HepG2 (cell line): ENCODE measurements around the gene RHOG. TPM values are rescaled to one million over a fixed set of nuclear protein-coding genes. Genes with fewer than 3 reads are reported as not detected.
A peak's percentile ranks its signal among the peaks of the same experiment; 100 is the strongest.

Experiments
- BRCA1 ChIP-seq: sonication (generic); formaldehyde crosslinking; IDR thresholded peaks from 2 replicates; pipeline ENCODE4 v1.4.0; 2020; ENCODE audit warnings: missing genetic modification reagents
- GATAD1 ChIP-seq: IDR thresholded peaks from 2 replicates; pipeline ENCODE4 v1.6.1; 2016; ENCODE audit warnings: missing genetic modification reagents, missing compliant biosample characterization
- MBD4 ChIP-seq: IDR thresholded peaks from 2 replicates; pipeline ENCODE4 v1.6.1; 2012; ENCODE audit warnings: low read length, inconsistent platforms, borderline replicate concordance
- NR2F6 ChIP-seq, 2 experiments: IDR thresholded peaks; 2 replicates each; pipeline ENCODE4 v1.6.1; 2016; ENCODE audit warnings: antibody characterized with exemption in 1 of 2, mild to moderate bottlenecking in 1 of 2
- POLR2AphosphoS5 ChIP-seq: IDR thresholded peaks from 2 replicates; pipeline ENCODE4 v1.6.1; 2012; ENCODE audit warnings: low read depth, low read length
- RNF2 ChIP-seq: fragments of 450-650 bp; conservative IDR thresholded peaks from 2 replicates; pipeline ENCODE4 v1.6.1; 2016; ENCODE audit warnings: low read depth
- SP140L ChIP-seq: sonication (generic); formaldehyde crosslinking; IDR thresholded peaks from 2 replicates; pipeline ENCODE4 v1.4.0; 2020; ENCODE audit warnings: missing genetic modification reagents, borderline replicate concordance
- TBL1XR1 ChIP-seq: fragments of 150-350 bp; IDR thresholded peaks from 2 replicates; pipeline ENCODE4 v1.6.1; 2014; ENCODE audit warnings: borderline replicate concordance, low read length; ENCODE audit not compliant: partially characterized antibody
- TFDP2 ChIP-seq: sonication (generic); formaldehyde crosslinking; IDR thresholded peaks from 2 replicates; pipeline ENCODE4 v1.4.0; 2020; ENCODE audit warnings: missing genetic modification reagents
- ZBTB21 ChIP-seq: sonication (generic); formaldehyde crosslinking; IDR thresholded peaks from 2 replicates; pipeline ENCODE4 v1.4.0; 2020; ENCODE audit warnings: missing genetic modification reagents
- ZBTB43 ChIP-seq: sonication (generic); formaldehyde crosslinking; conservative IDR thresholded peaks from 2 replicates; pipeline ENCODE4 v1.4.0; 2020; ENCODE audit warnings: missing genetic modification reagents
- ZFP36L2 ChIP-seq: sonication (generic); formaldehyde crosslinking; IDR thresholded peaks from 2 replicates; pipeline ENCODE4 v1.4.0; 2020; ENCODE audit warnings: missing genetic modification reagents
- ZMAT3 ChIP-seq: sonication (generic); formaldehyde crosslinking; conservative IDR thresholded peaks from 2 replicates; pipeline ENCODE4 v1.7.0; 2021; ENCODE audit warnings: missing genetic modification reagents
- ZNF263 ChIP-seq: sonication (generic); formaldehyde crosslinking; IDR thresholded peaks from 2 replicates; pipeline ENCODE4 v1.4.0; 2020; ENCODE audit warnings: missing genetic modification reagents
- ZNF510 ChIP-seq: sonication (generic); formaldehyde crosslinking; IDR thresholded peaks from 2 replicates; pipeline ENCODE4 v1.4.0; 2020; ENCODE audit warnings: low read depth, mild to moderate bottlenecking, missing genetic modification reagents
- ZNF530 ChIP-seq: sonication (generic); formaldehyde crosslinking; IDR thresholded peaks from 2 replicates; pipeline ENCODE4 v1.5.0; 2020; ENCODE audit warnings: low read depth, mild to moderate bottlenecking, missing genetic modification reagents
- ZNF598 ChIP-seq: sonication (generic); formaldehyde crosslinking; IDR thresholded peaks from 2 replicates; pipeline ENCODE4 v1.5.1; 2020; ENCODE audit warnings: mild to moderate bottlenecking, missing genetic modification reagents, borderline replicate concordance
- ZNF709 ChIP-seq: sonication (generic); formaldehyde crosslinking; IDR thresholded peaks from 2 replicates; pipeline ENCODE4 v1.5.0; 2020; ENCODE audit warnings: mild to moderate bottlenecking, missing genetic modification reagents
- ZNF879 ChIP-seq: sonication (generic); formaldehyde crosslinking; IDR thresholded peaks from 2 replicates; pipeline ENCODE4 v1.8.1; 2023; ENCODE audit warnings: missing genetic modification reagents
- polyA plus RNA-seq, 8 experiments: library from polyadenylated mRNA; depleted of rRNA in 3 of 8; stranded (reverse) in 7 of 8; unstranded in 1 of 8; fragments of >200 nt; fragmentation: Illumina TruSeq in 4 of 8; extraction: Trizol in 4 of 8; gene quantifications; 2 replicates each; pipeline versions ENCODE4 v1.2.1 to v1.2.3, GENCODE V29; 2011 to 2016; ENCODE audit warnings: low read depth in 4 of 8, missing spikeins in 1 of 8, mixed read lengths in 1 of 8; ENCODE audit not compliant: insufficient read depth in 1 of 8
- total RNA-seq, 5 experiments: library from RNA; depleted of rRNA; stranded (reverse); fragments of >200 nt; fragmentation: Illumina TruSeq; extraction: Trizol; gene quantifications; 2 replicates each; pipeline ENCODE4 v1.2.3, GENCODE V29; 2016; ENCODE audit warnings: low read depth in 1 of 5
- TF ChIP-seq, protein P1 (sequence below): sonication (generic); formaldehyde crosslinking; IDR thresholded peaks from 2 replicates; pipeline ENCODE4 v1.5.0; 2020; ENCODE audit warnings: missing genetic modification reagents
- TF ChIP-seq, protein P2 (sequence below): sonication (generic); formaldehyde crosslinking; IDR thresholded peaks from 2 replicates; pipeline ENCODE4 v1.4.0; 2020; ENCODE audit warnings: missing genetic modification reagents
- TF ChIP-seq, protein P3 (sequence below): sonication (generic); formaldehyde crosslinking; IDR thresholded peaks from 2 replicates; pipeline ENCODE4 v1.8.0; 2022; ENCODE audit warnings: missing genetic modification reagents, mild to moderate bottlenecking, moderate library complexity, borderline replicate concordance

Gene RHOG
- total and polyA plus RNA-seq, 2 of the 13 experiments (the other 11 are each of a cell fraction or from before 2014, with no cell fraction given), result 7.7 to 23.4 TPM

GRCh38 chr11:3854977-3855807 is 14.4 kb upstream of the RHOG start, which contains the start of gene STIM1 (continued):
- no peak for TF ChIP-seq RNF2
- TF ChIP-seq GATAD1, result peak; percentile 53; the same call in 1 of the 2 replicates
- TF ChIP-seq ZNF263, result peak; percentile 51; the same call in 1 of the 2 replicates
- peak; percentile 94 for TF ChIP-seq TFDP2 (CRISPR knock-in tag)
- TF ChIP-seq ZNF709 (CRISPR knock-in tag), result no peak
- 0 out of 2 replicates have a peak, but pooled peaks have one; percentile 3 for TF ChIP-seq ZNF510 (CRISPR knock-in tag)
- TF ChIP-seq ZNF879, result no peak
- no peak for TF ChIP-seq MBD4
- TF ChIP-seq NR2F6 (IDR thresholded peaks at IDR 0.05), result no peak
- 0 out of 2 replicates have a peak, but pooled peaks have one; percentile 6 for TF ChIP-seq NR2F6 (CRISPR knock-in tag; IDR thresholded peaks at IDR 0.05)
- no peak for TF ChIP-seq ZFP36L2 (CRISPR knock-in tag)
- TF ChIP-seq SP140L (CRISPR knock-in tag), result peak; percentile 32; the same call in 1 of the 2 replicates
- TF ChIP-seq ZNF530, result no peak
- no peak; the same call in 1 of the 2 replicates for TF ChIP-seq ZBTB21 (CRISPR knock-in tag)
- 0 out of 2 replicates have a peak, but pooled peaks have one; percentile 20 for TF ChIP-seq ZMAT3
- TF ChIP-seq, protein P1, sequence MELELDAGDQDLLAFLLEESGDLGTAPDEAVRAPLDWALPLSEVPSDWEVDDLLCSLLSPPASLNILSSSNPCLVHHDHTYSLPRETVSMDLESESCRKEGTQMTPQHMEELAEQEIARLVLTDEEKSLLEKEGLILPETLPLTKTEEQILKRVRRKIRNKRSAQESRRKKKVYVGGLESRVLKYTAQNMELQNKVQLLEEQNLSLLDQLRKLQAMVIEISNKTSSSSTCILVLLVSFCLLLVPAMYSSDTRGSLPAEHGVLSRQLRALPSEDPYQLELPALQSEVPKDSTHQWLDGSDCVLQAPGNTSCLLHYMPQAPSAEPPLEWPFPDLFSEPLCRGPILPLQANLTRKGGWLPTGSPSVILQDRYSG (CRISPR knock-in tag), result peak; percentile 85; the same call in 1 of the 2 replicates
- no peak for TF ChIP-seq TBL1XR1
- TF ChIP-seq ZBTB43, result no peak
- TF ChIP-seq BRCA1 (CRISPR knock-in tag), result 0 out of 2 replicates have a peak, but pooled peaks have one; percentile 66
- no peak for TF ChIP-seq ZNF598 (CRISPR knock-in tag)
- peak; percentile 26; the same call in 1 of the 2 replicates for TF ChIP-seq POLR2AphosphoS5
- TF ChIP-seq, protein P2, sequence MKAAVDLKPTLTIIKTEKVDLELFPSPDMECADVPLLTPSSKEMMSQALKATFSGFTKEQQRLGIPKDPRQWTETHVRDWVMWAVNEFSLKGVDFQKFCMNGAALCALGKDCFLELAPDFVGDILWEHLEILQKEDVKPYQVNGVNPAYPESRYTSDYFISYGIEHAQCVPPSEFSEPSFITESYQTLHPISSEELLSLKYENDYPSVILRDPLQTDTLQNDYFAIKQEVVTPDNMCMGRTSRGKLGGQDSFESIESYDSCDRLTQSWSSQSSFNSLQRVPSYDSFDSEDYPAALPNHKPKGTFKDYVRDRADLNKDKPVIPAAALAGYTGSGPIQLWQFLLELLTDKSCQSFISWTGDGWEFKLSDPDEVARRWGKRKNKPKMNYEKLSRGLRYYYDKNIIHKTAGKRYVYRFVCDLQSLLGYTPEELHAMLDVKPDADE, result 0 out of 2 replicates have a peak, but pooled peaks have one; percentile 57
- TF ChIP-seq, protein P3, sequence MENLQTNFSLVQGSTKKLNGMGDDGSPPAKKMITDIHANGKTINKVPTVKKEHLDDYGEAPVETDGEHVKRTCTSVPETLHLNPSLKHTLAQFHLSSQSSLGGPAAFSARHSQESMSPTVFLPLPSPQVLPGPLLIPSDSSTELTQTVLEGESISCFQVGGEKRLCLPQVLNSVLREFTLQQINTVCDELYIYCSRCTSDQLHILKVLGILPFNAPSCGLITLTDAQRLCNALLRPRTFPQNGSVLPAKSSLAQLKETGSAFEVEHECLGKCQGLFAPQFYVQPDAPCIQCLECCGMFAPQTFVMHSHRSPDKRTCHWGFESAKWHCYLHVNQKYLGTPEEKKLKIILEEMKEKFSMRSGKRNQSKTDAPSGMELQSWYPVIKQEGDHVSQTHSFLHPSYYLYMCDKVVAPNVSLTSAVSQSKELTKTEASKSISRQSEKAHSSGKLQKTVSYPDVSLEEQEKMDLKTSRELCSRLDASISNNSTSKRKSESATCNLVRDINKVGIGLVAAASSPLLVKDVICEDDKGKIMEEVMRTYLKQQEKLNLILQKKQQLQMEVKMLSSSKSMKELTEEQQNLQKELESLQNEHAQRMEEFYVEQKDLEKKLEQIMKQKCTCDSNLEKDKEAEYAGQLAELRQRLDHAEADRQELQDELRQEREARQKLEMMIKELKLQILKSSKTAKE (CRISPR knock-in tag), result no peak
